KMS-11 (cell line): ENCODE data around the gene IL17C.

Experiments used
- H2AFZ ChIP-seq: fragments of 200-600 bp; sonication (generic); 2 replicates; pipeline ENCODE4 v1.6.1; 2016; ENCODE audit warnings: antibody characterized with exemption, mixed run types, low read depth
- H3K27ac ChIP-seq: fragments of 200-600 bp; sonication (generic); 2 replicates; pipeline ENCODE4 v1.6.1; 2016; ENCODE audit warnings: mild to moderate bottlenecking, mixed run types
- H3K27me3 ChIP-seq: fragments of 200-600 bp; sonication (generic); 2 replicates; pipeline ENCODE4 v1.6.1; 2017; ENCODE audit warnings: mild to moderate bottlenecking, low read depth, mixed run types, moderate library complexity; ENCODE audit not compliant: insufficient read depth
- H3K36me3 ChIP-seq: fragments of 200-600 bp; sonication (generic); 2 replicates; pipeline ENCODE4 v1.6.1; 2017; ENCODE audit warnings: mild to moderate bottlenecking, mixed run types; ENCODE audit not compliant: insufficient read depth
- H3K4me1 ChIP-seq: fragments of 200-600 bp; sonication (generic); 2 replicates; pipeline ENCODE4 v1.6.1; 2016; ENCODE audit warnings: mild to moderate bottlenecking, low read depth, mixed run types; ENCODE audit not compliant: poor library complexity, severe bottlenecking
- H3K4me2 ChIP-seq: fragments of 200-600 bp; sonication (generic); 2 replicates; pipeline ENCODE4 v1.7.0; 2016; ENCODE audit warnings: mild to moderate bottlenecking, mixed run types
- H3K4me3 ChIP-seq: fragments of 200-600 bp; sonication (generic); IDR thresholded peaks from 2 replicates; pipeline ENCODE4 v1.6.1; 2017; ENCODE audit warnings: low read depth, low read length, mixed read lengths; ENCODE audit not compliant: insufficient read depth
- H3K79me2 ChIP-seq: fragments of 200-600 bp; sonication (generic); 2 replicates; pipeline ENCODE4 v1.6.1; 2016; ENCODE audit warnings: low read depth, mixed run types; ENCODE audit not compliant: insufficient read depth
- H3K9ac ChIP-seq: fragments of 200-600 bp; sonication (generic); 2 replicates; pipeline ENCODE4 v1.6.1; 2016; ENCODE audit warnings: mild to moderate bottlenecking, mixed run types
- H4K20me1 ChIP-seq: fragments of 200-600 bp; sonication (generic); 2 replicates; pipeline ENCODE4 v1.6.1; 2016; ENCODE audit warnings: mild to moderate bottlenecking, mixed run types; ENCODE audit not compliant: insufficient read depth
- TF ChIP-seq, protein P1 (sequence below): fragments of 200-600 bp; sonication (generic); conservative IDR thresholded peaks from 2 replicates; pipeline ENCODE4 v1.6.1; 2017; ENCODE audit warnings: low read depth, mild to moderate bottlenecking, antibody characterized with exemption, low read length, moderate library complexity, mixed read lengths

The IL17C gene

DNA sequence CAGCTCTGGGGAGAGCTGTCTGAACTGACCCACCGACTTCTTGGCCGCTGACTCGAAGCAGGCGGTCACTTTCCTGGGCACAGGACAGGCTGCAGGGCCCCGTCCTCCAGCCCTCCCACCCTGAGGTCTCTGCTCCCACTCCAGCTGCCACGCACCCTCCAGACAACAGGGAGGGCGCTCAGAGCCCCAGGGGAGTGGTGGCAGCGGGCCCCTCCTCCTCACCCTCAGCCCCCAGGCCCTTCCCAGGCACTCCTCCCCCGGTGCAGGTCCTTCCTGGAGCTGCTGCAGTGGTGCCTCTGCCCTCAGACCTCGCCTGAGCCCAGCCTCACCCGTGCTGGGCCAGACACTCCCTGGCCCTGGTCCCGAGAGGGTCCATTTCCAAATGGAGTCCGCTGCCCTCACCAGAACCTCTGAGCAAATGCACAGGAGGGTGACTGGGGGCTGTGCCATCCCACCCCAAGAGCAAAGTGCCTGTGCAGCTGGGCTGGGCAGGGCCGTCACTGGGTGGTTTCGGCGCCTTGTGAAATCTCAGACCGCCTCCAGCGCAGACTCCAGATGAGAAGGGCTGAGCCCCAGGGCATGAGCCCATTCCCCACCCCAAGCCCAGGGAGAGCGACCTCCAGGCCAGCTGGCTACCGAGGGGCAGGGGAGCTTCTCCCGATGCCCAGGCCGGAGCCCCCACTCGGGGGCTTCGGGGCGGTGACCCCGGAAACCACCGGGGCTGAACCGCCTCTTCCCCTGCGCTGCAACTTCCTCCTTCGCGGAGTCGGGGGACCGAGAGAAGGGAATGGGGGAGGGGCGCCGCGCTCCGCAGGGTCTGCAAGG lies 11.8 kb downstream of the IL17C start:
- Histone ChIP-seq H3K27me3 (no peaks in the 10 kb centered on the region), H3K36me3 (no peaks in the 10 kb centered on the region), H3K4me2 (peak overlapping the region; percentile 93), H3K27ac (peak overlapping the region; percentile 69), H3K4me1 (peaks cover 21% of the 10 kb centered on the region), H3K79me2 (peaks cover 11% of the 10 kb centered on the region), H3K4me3 (no peak overlapping the region), H3K9ac (peak overlapping the region; percentile 76), H2AFZ (peak overlapping the region; percentile 28; the same call in 1 of the 2 replicates), H4K20me1 (no peaks in the 10 kb centered on the region)
- TF ChIP-seq, protein P1, sequence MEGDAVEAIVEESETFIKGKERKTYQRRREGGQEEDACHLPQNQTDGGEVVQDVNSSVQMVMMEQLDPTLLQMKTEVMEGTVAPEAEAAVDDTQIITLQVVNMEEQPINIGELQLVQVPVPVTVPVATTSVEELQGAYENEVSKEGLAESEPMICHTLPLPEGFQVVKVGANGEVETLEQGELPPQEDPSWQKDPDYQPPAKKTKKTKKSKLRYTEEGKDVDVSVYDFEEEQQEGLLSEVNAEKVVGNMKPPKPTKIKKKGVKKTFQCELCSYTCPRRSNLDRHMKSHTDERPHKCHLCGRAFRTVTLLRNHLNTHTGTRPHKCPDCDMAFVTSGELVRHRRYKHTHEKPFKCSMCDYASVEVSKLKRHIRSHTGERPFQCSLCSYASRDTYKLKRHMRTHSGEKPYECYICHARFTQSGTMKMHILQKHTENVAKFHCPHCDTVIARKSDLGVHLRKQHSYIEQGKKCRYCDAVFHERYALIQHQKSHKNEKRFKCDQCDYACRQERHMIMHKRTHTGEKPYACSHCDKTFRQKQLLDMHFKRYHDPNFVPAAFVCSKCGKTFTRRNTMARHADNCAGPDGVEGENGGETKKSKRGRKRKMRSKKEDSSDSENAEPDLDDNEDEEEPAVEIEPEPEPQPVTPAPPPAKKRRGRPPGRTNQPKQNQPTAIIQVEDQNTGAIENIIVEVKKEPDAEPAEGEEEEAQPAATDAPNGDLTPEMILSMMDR, result no peak

DNA sequence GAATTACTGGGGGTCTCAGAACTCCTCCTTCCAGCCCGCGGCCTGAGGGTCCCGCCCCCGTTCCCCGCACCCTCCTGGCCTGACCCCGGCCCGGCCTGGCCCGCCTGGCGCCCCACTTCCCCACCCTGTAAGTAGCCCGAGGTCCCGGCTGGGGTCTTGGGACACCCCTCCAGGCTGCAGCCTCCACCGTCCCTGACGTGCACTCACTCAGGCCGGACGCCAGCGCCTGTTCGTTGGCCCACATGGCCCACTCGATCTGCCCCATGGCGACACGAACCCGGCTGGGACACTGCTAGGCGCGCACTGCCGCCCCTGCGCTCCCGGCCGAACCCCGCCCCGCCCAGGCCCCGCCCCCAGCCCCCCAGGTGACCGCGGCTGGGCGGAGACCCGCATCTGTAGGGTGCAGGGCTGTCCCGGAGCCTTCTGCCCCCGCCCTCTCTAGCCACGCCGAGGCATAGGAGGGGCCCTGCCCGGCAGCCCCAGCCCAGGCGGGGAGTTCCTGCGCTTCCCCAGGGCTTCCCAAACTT lies 12.4 kb downstream of the IL17C start, which contains the start of gene CYBA:
TSS of gene CYBA (minus strand) at position 305 of the 527 bp plus-strand sequence. CDS start at position 265, 40 bp downstream.
- peak within 1 kb of the TSS; percentile 28; the same call in 1 of the 2 replicates for H2AFZ ChIP-seq
- H3K27ac ChIP-seq, result peak within 1 kb of the TSS; percentile 69
- no peaks in the 10 kb centered on the region for H4K20me1 ChIP-seq
- peaks cover 11% of the 10 kb centered on the region for H3K79me2 ChIP-seq
- peak within 1 kb of the TSS; percentile 76 for H3K9ac ChIP-seq
- peak within 1 kb of the TSS; percentile 93 for H3K4me2 ChIP-seq
- no peak within 1 kb of the TSS for H3K4me3 ChIP-seq
- TF ChIP-seq, protein P1, result no peak
- H3K4me1 ChIP-seq, result peaks cover 21% of the 10 kb centered on the region
- H3K36me3 ChIP-seq, result no peaks in the 10 kb centered on the region
- H3K27me3 ChIP-seq, result no peaks in the 10 kb centered on the region

DNA sequence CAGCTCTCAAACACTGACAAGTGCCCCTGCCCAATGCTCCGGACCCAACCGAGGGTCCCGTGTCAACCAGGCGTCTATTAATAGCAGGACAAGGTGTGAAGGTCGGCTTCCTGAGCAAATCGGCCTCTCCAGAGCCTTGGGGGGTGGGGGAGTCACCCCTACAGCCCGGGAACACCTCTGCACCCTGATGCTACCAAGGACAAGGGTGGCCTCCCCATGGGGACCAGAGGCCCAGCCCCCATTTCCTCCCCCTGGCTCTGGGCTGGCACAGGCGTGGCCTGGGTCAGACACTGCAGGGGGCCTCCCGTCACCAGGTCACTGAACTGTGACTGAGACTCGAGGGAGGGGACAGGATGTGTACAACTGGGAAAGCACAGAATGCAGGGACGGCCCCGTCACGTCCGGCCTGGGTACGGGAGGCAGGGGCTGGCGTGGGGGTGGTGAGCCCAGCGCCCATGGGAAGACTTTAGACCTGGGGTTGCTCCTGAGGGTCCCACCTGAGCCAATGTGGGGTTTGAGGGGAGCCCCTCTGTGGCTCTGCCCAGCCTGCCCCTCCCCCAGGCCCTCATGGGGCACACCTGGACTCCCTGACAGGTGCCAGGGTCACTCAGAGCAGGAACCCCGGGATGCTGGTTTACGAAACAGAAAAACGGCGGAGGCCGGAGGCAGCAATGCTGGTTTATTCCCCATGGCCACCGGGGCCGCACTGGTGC lies 13.1 kb downstream of the IL17C start:
- Histone ChIP-seq H3K36me3 (no peaks in the 10 kb centered on the region), H3K27me3 (no peaks in the 10 kb centered on the region), H2AFZ (0 out of 2 replicates have a peak overlapping the region, but pooled peaks have one; percentile 9), H3K79me2 (peaks cover 11% of the 10 kb centered on the region), H3K27ac (peak overlapping the region; percentile 69), H4K20me1 (no peaks in the 10 kb centered on the region), H3K4me1 (peaks cover 21% of the 10 kb centered on the region), H3K9ac (peak overlapping the region; percentile 51), H3K4me3 (no peak overlapping the region), H3K4me2 (peak overlapping the region; percentile 93)
- TF ChIP-seq, protein P1, result no peak

DNA sequence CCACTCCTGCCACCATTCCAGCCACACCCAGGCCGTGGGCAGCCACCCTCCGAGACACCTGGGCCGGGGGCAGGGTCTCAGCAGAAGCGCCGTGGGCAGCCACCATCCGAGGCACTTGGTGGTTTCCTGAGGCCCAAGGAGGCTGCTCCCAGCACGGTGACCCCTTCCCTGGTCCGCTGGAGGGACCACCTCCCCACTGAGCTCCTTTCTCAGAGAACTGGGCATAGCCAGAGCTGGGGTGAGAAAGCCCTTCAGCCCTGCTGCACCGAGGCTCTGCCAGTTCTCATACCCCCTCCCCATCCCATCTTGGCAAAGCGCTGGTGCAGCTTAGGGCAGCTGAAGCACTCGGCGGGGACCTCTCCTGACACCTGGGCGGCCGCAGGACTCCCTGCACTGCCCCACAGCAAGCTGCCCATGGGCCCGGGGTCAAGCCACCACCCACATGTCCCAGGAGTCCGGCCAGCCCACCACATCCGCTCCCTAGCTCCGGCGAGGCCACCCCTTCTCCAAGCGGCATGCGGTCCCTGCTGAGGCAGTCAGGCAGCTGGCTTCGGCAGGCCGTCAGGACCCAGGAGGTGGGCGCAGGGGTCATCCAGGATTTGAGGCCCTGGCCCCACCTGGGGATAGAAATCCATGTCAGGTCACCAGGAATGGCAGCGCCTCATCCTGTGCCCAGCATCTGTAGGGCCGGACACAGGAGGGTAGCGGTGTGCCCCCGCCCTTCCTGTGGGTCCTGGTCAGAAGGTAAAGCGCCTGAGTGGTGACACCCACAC lies 13.8 kb downstream of the IL17C start:
- H4K20me1 ChIP-seq, result no peaks in the 10 kb centered on the region
- peak overlapping the region; percentile 69 for H3K27ac ChIP-seq
- no peak overlapping the region for H3K4me3 ChIP-seq
- H3K79me2 ChIP-seq, result peaks cover 11% of the 10 kb centered on the region
- TF ChIP-seq, protein P1, result no peak
- peak overlapping the region; percentile 93 for H3K4me2 ChIP-seq
- peaks cover 21% of the 10 kb centered on the region for H3K4me1 ChIP-seq
- H3K9ac ChIP-seq, result peak overlapping the region; percentile 51
- no peaks in the 10 kb centered on the region for H3K36me3 ChIP-seq
- H2AFZ ChIP-seq, result no peak overlapping the region
- no peaks in the 10 kb centered on the region for H3K27me3 ChIP-seq
